ENCODE measurements around the gene PTPRQ. TPM values are rescaled to one million over a fixed set of nuclear protein-coding genes. Genes with fewer than 3 reads are reported as not detected.
A peak's percentile ranks its signal among the peaks of the same experiment; 100 is the strongest.

The PTPRQ gene
- total and polyA plus RNA-seq, 2 of the 8 experiments (the other 6 are each of a cell fraction or from before 2014, with no cell fraction given): not detected

DNA sequence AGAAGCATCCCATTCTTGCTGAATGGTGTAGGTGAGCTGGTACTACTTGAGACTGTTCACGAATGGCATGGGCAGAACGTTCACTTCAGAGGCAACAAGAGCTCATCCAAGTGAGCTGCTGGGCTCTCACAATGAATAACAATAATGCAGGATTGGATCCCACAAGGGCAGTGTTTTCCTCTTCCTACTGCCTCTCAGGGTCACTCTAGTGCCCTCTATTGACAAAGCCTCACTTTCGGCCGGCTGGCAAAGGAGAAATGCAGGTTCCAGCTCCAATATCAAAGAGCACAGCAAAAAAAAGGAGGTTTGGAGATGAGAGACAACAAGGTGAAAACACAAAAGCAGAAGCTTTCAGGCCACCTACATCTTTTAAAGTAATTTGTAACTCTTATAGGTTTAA lies 188.8 kb downstream of the PTPRQ start:
- H3K9ac ChIP-seq (replicated peaks in 1 of 4; ENCODE audit: extremely low read depth in 1 of 4, low read depth in 3 of 4, low read length in 3 of 4): no peak overlapping the region
- no peak overlapping the region for H4K91ac ChIP-seq (replicated peaks; ENCODE audit: insufficient read length, low read length)
- no peaks in the 10 kb centered on the region for H3K79me2 ChIP-seq (ENCODE audit: control insufficient read depth in 1 of 2, insufficient read depth in 2 of 2, low read length in 2 of 2)
- H3K4me3 ChIP-seq (ENCODE audit: extremely low read depth in 1 of 4, insufficient read depth in 2 of 4, low read depth in 3 of 4, low read length in 4 of 4): no peak overlapping the region
- peak overlapping the region; percentile 35; the same call in 1 of the 2 replicates for H2BK5ac ChIP-seq (ENCODE audit: low read depth, low read length)
- DNase-seq (ENCODE audit: low read depth in 1 of 2, low spot score in 2 of 2) (peak; percentile 56 to 68), FAIRE-seq (peak; percentile 86)
- ChIA-PET CTCF (ENCODE audit: partially characterized antibody) (interaction anchor here (0.6 to 2.9 kb wide), 44 partner anchors 9 to 470 kb away, joined by 3 to 11 read pairs (median 4); partner anchors contain the start of gene MYF6), POLR2A (ENCODE audit: partially characterized antibody) (interaction anchor here (0.7 kb wide), 1 partner anchor 15 kb away, joined by 3 read pairs; no protein-coding TSS in a partner anchor)
- no peak overlapping the region for H3K27ac ChIP-seq (ENCODE audit: low read depth, low read length)
- no peaks in the 10 kb centered on the region for H3K27me3 ChIP-seq (replicated peaks in 1 of 4; ENCODE audit: control insufficient read depth in 3 of 4, extremely low read depth in 1 of 4, insufficient read depth in 3 of 4, low read length in 3 of 4)
- no peak overlapping the region for H2BK12ac ChIP-seq (ENCODE audit: low read depth, low read length)
- no peak overlapping the region for H2BK15ac ChIP-seq (ENCODE audit: low read length)
- H3K4me1 ChIP-seq (replicated peaks in 1 of 4; ENCODE audit: control insufficient read depth in 3 of 4, insufficient read depth in 4 of 4, low read length in 3 of 4): peaks cover 0 to 5% (median 3%) of the 10 kb centered on the region in 4 experiments; a peak in 1 of 7 replicates
- H2BK20ac ChIP-seq (ENCODE audit: low read length): no peak overlapping the region
- no peak overlapping the region for H3K18ac ChIP-seq (ENCODE audit: extremely low read depth, low read length)
- no peak for TF ChIP-seq KDM4A (IDR thresholded peaks at IDR 0.05; ENCODE audit: low read depth, low read length, severe bottlenecking)
- peak; percentile 76 to 77 for TF ChIP-seq RAD21 (IDR thresholded peaks at IDR 0.05 in 1 of 2, conservative IDR thresholded peaks at IDR 0.05 in 1 of 2; ENCODE audit: low read depth in 2 of 2, low read length in 2 of 2)
- TF ChIP-seq YY1 (IDR thresholded peaks at IDR 0.05; ENCODE audit: low read depth, low read length): peak; percentile 49; the same call in 1 of the 2 replicates
- 0 out of 2 replicates have a peak, but pooled peaks have one; percentile 10 for TF ChIP-seq POU5F1 (IDR thresholded peaks at IDR 0.05; ENCODE audit: low read depth, low read length)
- TF ChIP-seq, protein P1, sequence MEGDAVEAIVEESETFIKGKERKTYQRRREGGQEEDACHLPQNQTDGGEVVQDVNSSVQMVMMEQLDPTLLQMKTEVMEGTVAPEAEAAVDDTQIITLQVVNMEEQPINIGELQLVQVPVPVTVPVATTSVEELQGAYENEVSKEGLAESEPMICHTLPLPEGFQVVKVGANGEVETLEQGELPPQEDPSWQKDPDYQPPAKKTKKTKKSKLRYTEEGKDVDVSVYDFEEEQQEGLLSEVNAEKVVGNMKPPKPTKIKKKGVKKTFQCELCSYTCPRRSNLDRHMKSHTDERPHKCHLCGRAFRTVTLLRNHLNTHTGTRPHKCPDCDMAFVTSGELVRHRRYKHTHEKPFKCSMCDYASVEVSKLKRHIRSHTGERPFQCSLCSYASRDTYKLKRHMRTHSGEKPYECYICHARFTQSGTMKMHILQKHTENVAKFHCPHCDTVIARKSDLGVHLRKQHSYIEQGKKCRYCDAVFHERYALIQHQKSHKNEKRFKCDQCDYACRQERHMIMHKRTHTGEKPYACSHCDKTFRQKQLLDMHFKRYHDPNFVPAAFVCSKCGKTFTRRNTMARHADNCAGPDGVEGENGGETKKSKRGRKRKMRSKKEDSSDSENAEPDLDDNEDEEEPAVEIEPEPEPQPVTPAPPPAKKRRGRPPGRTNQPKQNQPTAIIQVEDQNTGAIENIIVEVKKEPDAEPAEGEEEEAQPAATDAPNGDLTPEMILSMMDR (IDR thresholded peaks at IDR 0.05; ENCODE audit: control extremely low read depth in 1 of 3, insufficient read depth in 1 of 3, low read depth in 1 of 3, low read length in 3 of 3): peak; percentile 57 to 83 (median 71)
- H2AK5ac ChIP-seq (ENCODE audit: low read depth, low read length): no peak overlapping the region
- no peak overlapping the region for H2BK120ac ChIP-seq (replicated peaks; ENCODE audit: low read depth, low read length)
- H3K36me3 ChIP-seq (ENCODE audit: control insufficient read depth in 2 of 4, insufficient read depth in 4 of 4, low read length in 3 of 4): no peaks in the 10 kb centered on the region
- no peaks in the 10 kb centered on the region for H3K9me3 ChIP-seq (ENCODE audit: insufficient read depth in 2 of 2, low read depth in 1 of 2, low read length in 1 of 2)
- H3K14ac ChIP-seq (ENCODE audit: insufficient read length): no peak overlapping the region
- H3K56ac ChIP-seq (replicated peaks; ENCODE audit: insufficient read length, low read depth, low read length): no peak overlapping the region
- no peaks in the 10 kb centered on the region for H3K79me1 ChIP-seq (ENCODE audit: low read depth, low read length)
- H3K23me2 ChIP-seq (ENCODE audit: low read depth, low read length): no peaks in the 10 kb centered on the region
- peak overlapping the region; percentile 25 to 26; a peak in 3 of 4 replicates for H3K4me2 ChIP-seq (ENCODE audit: insufficient read depth in 1 of 2, low read depth in 2 of 2, low read length in 2 of 2)
- H4K20me1 ChIP-seq (replicated peaks in 1 of 2; ENCODE audit: control insufficient read depth in 1 of 2, insufficient read depth in 2 of 2, low read length in 2 of 2): no peaks in the 10 kb centered on the region
- no peak overlapping the region for H3K4ac ChIP-seq (replicated peaks; ENCODE audit: insufficient read length, low read depth, low read length)
- no peak overlapping the region for H4K5ac ChIP-seq (ENCODE audit: insufficient read length, low read depth, low read length)
- H4K8ac ChIP-seq (ENCODE audit: extremely low read depth, insufficient read depth, low read length): no peak overlapping the region
- WGBS, 2 experiments (ENCODE audit: extremely low coverage in 1 of 2, insufficient coverage in 1 of 2, insufficient read length in 1 of 2, insufficient replicate concordance in 2 of 2, low coverage in 1 of 2, low lambda C conversion rate in 2 of 2, missing lambda C conversion rate in 1 of 2): 12% methylated on average over 4 of the region's 4 CpGs; no CpG with 5 or more reads in 1 of the 2 experiments
- no peak overlapping the region for H3K23ac ChIP-seq (ENCODE audit: insufficient read length)
- 0 out of 2 replicates have a peak overlapping the region, but pooled peaks have one; percentile 59 for H2AFZ ChIP-seq (ENCODE audit: low read length)

Measured in H1 (cell line).